Measurements from ENCODE around the gene CDADC1.

Gene CDADC1

DNA sequence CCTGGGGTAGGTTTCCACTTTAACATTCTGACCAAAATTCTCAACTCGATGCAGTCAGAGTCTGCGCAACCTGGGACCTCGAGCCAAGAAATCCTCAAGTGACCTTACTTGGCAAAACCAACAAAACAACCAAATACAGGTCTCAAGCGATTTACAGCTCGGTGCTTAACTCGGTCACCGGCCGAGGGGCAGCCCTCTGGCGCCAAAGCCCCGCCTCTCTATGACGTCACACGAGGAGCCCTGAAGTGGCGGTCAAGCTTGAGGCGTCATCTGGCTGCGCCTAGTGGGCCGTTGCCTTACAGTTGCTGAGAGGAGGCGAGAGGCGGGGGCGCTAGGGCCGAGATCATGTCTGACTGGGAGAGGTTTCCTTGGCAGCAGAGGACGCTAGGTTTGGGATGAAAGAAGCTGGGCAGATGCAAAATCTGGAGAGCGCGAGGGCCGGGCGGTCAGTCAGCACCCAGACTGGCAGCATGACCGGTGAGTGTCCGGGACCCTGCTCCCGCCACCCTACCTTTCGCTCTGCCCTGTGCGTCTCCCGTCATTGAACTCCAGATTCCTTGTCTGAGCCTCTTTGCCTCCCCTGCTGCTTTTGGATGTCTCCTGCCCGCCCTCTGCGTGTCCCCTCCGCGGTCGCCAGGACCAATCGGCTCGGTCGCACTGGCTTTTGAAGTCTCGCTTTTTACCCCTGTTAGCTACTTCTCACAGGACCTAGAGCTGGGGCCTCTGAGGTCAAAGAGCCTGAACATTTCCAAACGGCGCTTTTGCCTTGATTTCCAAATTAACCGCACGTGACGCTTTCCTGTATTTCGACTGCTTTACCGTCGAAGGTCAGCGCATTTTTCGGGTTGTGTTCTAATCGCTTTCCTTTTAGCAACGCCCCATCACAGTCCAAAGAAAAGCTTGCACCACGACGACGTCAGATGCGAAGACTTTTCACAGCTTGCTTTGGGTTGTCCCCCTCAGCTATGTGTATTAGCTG lies at the start of gene CDADC1:
Gene CDADC1 (plus strand): TSS at position 283 of the 979 bp plus-strand sequence. CDS start 113 bp downstream, at position 396.
- DNase-seq: peak; percentile 93

- DNase-seq: no peak
Measured at GRCh38 chr13:49206641-49207040, 41.1 kb upstream of the CDADC1 start.

DNA sequence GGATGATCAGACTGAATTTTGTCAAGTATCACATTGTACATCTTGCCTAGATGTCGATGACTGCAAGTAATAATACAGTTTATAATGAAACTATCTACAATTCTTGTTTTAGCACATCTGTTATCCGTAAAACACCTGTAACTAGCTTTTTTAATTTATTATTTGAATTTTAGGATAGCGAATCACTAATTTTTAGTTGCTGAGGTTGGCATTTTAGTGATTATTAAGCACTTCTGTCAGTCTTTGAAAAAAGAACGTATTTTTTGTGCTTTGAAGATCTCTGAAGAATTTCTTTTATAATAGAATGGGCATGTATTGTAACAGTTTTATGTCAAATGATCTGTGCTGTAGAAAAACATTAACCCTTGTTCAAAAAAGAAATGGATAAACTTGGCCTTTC lies 39.1 kb upstream of the CDADC1 start:
- no peak for DNase-seq

DNA sequence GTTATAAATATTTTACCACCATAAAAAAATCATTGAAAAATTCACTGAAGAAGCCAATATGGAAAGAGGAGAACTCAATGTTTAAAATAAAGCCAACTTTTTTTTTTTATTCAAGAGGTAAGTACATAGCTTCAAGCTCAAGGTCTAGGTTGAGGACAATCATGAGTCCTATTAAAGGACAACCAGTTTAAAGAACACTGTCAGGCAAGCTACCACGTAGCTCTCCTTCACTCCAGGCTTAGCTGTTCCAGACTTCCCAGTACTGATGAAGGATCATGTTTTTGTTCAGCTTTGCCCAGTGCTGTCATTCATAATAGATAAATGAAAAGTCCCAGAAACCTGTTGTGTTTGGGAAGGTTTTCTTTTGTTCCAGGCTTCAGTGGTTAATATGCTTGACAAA lies 37.6 kb upstream of the CDADC1 start:
- no peak for DNase-seq

GRCh38 chr13:49210669-49211068 lies 37.1 kb upstream of the CDADC1 start:
- peak; percentile 17 for DNase-seq

DNA sequence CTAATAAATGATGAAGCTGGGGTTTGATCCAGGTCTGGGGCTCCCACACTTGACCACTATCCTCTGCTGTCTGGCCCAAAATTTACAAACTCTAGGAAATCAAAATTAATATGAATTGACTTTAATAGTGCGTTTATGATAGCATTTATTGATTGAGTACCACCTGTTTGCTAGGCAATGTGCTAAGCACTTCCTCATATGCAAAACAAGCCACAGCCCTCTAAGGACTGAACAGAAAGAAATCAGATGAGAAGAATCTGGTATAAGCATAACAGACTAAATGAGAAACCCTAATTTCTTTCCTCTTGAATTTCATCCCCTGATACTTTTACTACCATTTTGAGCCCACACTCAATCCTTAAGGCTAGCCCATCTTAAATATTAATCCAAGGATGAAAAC lies 34.2 kb upstream of the CDADC1 start:
- no peak for DNase-seq

GRCh38 chr13:49213997-49214916 lies 33.5 kb upstream of the CDADC1 start:
- DNase-seq: peak; percentile 39

DNA sequence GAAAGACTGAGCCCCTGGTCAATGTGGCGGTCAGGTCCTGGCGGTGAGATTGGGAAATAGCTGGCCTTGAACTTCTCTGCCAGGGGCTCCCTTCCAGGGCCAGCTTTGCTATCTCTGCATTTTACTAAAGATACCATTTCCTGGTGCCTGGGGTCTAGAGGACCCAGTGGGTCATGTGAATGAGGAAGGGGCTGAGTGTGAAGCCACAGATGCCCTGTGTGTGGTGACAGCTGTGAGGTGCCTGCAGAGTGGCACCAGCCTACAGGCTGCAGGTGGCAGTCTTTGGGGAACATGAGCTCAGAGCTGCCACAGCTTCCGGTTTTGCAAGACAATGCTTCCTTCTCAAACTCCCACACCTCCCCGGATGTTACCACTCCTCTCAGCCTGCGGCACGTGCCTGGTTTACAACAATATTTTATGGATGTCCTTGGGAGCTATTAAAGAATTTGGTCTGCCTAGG lies 32.8 kb upstream of the CDADC1 start:
- peak; percentile 97 for DNase-seq

GRCh38 chr13:49216334-49216733 lies 31.4 kb upstream of the CDADC1 start:
- DNase-seq: peak; percentile 42

DNA sequence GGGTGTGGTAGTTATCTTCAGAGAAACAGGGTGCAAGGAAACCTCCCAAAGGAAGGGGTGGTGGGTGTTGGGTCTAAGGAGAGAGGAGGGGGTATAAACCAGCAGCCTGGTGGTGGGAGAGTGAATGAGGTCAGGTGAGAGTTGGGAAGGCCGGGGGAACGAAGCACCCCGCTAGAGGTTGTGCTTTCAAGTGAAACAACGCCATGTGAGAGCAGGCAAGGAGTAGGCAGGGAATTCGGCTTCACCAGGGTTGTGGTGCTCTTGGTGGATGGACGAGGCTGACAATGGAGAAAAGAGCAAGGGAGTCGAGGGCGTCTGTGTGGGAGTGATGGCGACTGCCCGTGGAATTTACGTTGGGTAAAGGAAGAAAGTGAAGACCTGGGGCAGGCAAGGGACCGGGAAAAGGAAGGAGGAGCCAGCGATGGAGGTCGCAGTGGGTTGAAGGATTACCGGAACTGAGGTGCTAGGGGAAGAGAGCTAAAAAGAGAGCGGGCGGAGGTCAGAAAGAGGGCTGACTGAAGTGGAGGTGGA lies 29.7 kb upstream of the CDADC1 start:
- DNase-seq: no peak

DNA sequence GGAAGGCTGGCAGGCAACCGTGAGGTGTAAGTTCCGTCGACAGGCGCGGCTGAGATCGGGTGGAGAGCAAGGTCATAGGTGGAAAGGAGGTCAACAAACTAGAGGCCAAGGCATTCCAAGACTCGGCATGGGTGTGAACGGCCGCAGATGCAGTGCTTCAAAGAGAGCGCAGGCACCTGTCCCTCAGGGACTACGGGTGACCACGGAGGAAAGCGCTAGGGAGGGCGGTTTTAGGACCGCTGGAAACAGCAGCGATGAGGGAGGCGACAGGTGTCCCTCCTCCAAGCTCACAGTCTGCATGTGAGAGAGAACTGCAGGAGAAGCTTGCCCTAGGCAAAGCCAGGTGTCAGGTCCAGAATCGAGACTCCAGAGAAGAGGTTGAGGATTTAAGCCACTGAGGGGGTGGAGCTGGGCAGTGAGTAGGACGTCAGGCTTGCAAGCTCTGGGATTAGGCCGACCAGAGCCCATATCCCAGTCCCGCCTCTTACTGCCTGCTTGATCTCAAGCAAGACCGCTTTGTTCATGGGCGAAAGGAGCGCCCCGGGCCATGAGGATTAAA lies 29.2 kb upstream of the CDADC1 start:
- DNase-seq: no peak

- DNase-seq: no peak
Measured at GRCh38 chr13:49219647-49220035, 28.1 kb upstream of the CDADC1 start.

DNA sequence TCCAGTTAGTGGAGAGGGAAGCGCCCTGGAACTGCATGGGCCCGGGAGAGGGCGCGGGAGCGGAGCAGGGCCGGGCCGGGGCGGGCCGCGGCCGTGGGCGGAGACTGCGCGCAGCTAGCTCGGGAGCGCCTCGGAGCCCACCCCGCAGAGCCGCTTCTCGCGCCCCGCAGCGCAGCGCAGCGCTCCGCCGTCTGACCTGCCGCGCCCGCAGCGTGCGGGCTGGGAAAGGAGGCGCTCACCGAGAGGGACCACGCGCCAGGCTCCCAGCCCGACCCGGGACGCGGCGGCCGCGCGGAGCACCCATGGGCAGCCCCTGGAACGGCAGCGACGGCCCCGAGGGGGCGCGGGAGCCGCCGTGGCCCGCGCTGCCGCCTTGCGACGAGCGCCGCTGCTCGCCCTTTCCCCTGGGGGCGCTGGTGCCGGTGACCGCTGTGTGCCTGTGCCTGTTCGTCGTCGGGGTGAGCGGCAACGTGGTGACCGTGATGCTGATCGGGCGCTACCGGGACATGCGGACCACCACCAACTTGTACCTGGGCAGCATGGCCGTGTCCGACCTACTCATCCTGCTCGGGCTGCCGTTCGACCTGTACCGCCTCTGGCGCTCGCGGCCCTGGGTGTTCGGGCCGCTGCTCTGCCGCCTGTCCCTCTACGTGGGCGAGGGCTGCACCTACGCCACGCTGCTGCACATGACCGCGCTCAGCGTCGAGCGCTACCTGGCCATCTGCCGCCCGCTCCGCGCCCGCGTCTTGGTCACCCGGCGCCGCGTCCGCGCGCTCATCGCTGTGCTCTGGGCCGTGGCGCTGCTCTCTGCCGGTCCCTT lies 27.5 kb upstream of the CDADC1 start, which contains the start of gene MLNR:
Gene MLNR (plus strand): TSS at position 303 of the 820 bp plus-strand sequence. CDS start 0 bp downstream, at position 303.
- no peak for DNase-seq

GRCh38 chr13:49220856-49221589 lies 26.7 kb upstream of the CDADC1 start:
- DNase-seq: no peak

DNA sequence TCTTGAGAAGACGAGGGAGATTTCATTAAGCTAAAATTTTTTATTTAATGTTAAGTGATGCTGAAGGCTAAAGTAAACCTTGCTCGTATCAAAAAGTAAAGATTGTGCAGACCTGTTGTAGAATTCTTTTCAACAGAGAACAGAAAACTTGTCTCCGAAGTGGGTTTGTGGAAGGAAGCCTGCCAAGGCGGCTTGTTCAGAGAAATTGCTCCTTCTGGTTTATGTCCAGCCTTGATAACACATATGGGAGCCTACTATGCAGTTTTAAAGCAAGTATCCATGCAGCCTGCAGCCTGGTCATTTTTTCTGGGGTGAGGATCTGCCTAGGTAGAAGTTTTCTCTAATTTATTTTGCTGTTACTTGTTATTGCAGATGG lies 26.1 kb upstream of the CDADC1 start:
- DNase-seq: no peak

GRCh38 chr13:49225223-49226042 lies 22.3 kb upstream of the CDADC1 start:
- DNase-seq: peak; percentile 82

DNA sequence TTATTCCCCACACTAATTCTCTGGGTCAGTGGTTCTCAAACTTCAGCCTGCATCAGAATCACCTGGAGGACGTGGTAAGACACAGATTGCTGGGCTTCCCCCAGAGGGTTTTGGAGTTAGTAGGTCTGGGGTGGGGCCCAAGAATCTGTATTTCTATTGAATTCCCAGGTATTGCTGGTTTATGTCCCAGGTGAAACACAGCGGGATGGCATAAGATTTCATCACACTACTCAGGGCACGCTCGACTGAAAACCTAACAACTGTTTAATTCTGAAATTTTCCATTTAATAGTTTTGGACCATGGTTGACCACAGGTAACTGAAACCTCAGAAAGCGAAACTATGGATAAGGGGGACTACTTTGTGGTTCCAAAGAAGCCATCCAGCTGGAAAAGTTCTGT lies 21.1 kb upstream of the CDADC1 start:
- DNase-seq: no peak

DNA sequence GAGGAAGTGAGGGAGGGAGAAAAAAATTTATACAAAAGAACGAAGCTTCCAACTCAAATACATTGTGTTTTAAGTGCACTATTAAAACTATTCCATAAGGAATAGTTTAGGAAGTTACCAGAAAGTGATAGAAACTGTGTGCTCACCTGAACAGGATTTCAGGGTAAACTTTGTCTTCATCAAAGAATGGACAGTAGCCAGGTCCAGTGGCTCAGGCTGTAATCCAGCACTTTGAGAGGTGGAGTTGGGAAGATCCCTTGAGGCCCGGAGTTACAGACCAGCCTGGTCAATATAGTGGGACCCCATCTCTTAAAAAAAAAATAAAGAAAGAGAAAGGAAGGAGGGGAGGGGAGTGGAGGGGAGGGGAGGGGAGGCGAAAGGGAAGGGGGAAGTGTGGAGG lies 13.0 kb upstream of the CDADC1 start:
- DNase-seq: no peak

GRCh38 chr13:49235856-49236431 lies 11.8 kb upstream of the CDADC1 start:
- no peak for DNase-seq

GRCh38 chr13:49238621-49239020 lies 9.1 kb upstream of the CDADC1 start:
- DNase-seq: no peak
